OCI-LY1 (cell line): ENCODE results near the gene GALNT1.

Experiments
- H2AFZ ChIP-seq: fragments of 200-600 bp; sonication (generic), shearing (Covaris generic); 2 replicates; pipeline ENCODE4 v1.6.0; 2014; ENCODE audit warnings: antibody characterized with exemption, mild to moderate bottlenecking, low read length
- H3F3A ChIP-seq: fragments of 200-600 bp; sonication (generic), shearing (Covaris generic); 2 replicates; pipeline ENCODE4 v1.6.0; 2014; ENCODE audit warnings: mild to moderate bottlenecking, antibody characterized with exemption, low read length, moderate library complexity; ENCODE audit not compliant: insufficient read depth
- H3K27ac ChIP-seq: fragments of 200-600 bp; sonication (generic); 2 replicates; pipeline ENCODE4 v1.5.1; 2014; ENCODE audit warnings: low read length, mixed run types, mild to moderate bottlenecking, low read depth; ENCODE audit not compliant: poor library complexity, severe bottlenecking
- H3K27me3 ChIP-seq: fragments of 200-600 bp; sonication (generic); 2 replicates; pipeline ENCODE4 v1.6.0; 2014; ENCODE audit warnings: antibody characterized with exemption, mild to moderate bottlenecking, low read length, moderate library complexity; ENCODE audit not compliant: insufficient read depth
- H3K36me3 ChIP-seq: fragments of 200-600 bp; sonication (generic); 2 replicates; pipeline ENCODE4 v1.6.1; 2014; ENCODE audit warnings: mild to moderate bottlenecking, antibody characterized with exemption, low read length, moderate library complexity, mixed read lengths; ENCODE audit not compliant: insufficient read depth
- H3K4me1 ChIP-seq: fragments of 200-600 bp; sonication (generic); 2 replicates; pipeline ENCODE4 v1.5.1; 2014; ENCODE audit warnings: mild to moderate bottlenecking, low read length, moderate library complexity; ENCODE audit not compliant: insufficient read depth, severe bottlenecking
- H3K4me2 ChIP-seq: fragments of 200-600 bp; sonication (generic), shearing (Covaris generic); 2 replicates; pipeline ENCODE4 v1.6.1; 2014; ENCODE audit warnings: low read length
- H3K4me3 ChIP-seq: fragments of 200-600 bp; sonication (generic); 2 replicates; pipeline ENCODE4 v1.5.1; 2014; ENCODE audit warnings: low read length, low read depth, mild to moderate bottlenecking, mixed read lengths; ENCODE audit not compliant: poor library complexity, severe bottlenecking
- H3K79me2 ChIP-seq: fragments of 200-600 bp; shearing (Covaris generic); 2 replicates; pipeline ENCODE4 v1.6.1; 2016; ENCODE audit warnings: mixed run types, low read length, mixed read lengths; ENCODE audit not compliant: insufficient read depth
- H3K9ac ChIP-seq: fragments of 200-600 bp; sonication (generic), shearing (Covaris generic); 2 replicates; pipeline ENCODE4 v1.6.1; 2014; ENCODE audit warnings: mild to moderate bottlenecking, low read length, mixed read lengths
- H3K9me2 ChIP-seq: fragments of 200-600 bp; sonication (generic), shearing (Covaris generic); 2 replicates; pipeline ENCODE4 v1.6.1; 2014; ENCODE audit warnings: low read depth, mild to moderate bottlenecking, low read length, mixed read lengths
- H3K9me3 ChIP-seq: fragments of 200-600 bp; shearing (Covaris generic); 2 replicates; pipeline ENCODE4 v1.6.1; 2014; ENCODE audit warnings: low read length, mixed read lengths
- H4K20me1 ChIP-seq: fragments of 200-600 bp; sonication (generic), shearing (Covaris generic); 2 replicates; pipeline ENCODE4 v1.6.0; 2016; ENCODE audit warnings: mild to moderate bottlenecking, low read length; ENCODE audit not compliant: insufficient read depth
- EZH2 ChIP-seq: fragments of 200-600 bp; sonication (generic), shearing (Covaris generic); IDR thresholded peaks from 2 replicates; pipeline ENCODE4 v1.8.0; 2017; ENCODE audit warnings: borderline replicate concordance, mixed run types, mild to moderate bottlenecking, antibody characterized with exemption, low read length, moderate library complexity, mixed read lengths
- TF ChIP-seq, protein P1 (sequence below): fragments of 200-600 bp; sonication (generic), shearing (Covaris generic); IDR thresholded peaks from 2 replicates; pipeline ENCODE4 v1.5.1; 2017; ENCODE audit warnings: mild to moderate bottlenecking, antibody characterized with exemption, low read length, moderate library complexity, mixed read lengths

The GALNT1 gene

DNA sequence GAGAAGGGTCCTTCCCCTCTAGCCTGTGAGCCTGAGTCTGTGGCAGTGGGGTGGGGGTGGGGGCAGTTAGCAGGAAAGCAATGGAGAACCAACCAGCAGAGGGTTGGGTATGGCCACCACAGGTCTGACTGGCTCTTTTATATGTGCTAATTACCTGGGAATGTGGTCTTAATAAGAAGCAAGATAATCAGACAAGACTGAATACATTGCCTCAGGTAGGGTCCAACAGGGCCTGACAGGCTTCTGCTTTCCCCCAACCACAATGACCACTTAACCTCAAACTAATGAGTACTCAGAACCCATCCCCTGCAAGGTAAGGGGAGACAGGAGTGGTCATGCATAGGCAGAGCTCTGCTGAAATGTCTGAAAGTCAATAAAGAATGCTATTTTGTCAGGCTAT lies 39.2 kb upstream of the GALNT1 start:
- H3K4me3 ChIP-seq = no peak overlapping the region
- H3F3A ChIP-seq = no peaks in the 10 kb centered on the region
- no peaks in the 10 kb centered on the region for H3K27me3 ChIP-seq
- H3K9ac ChIP-seq = no peak overlapping the region
- no peaks in the 10 kb centered on the region for H4K20me1 ChIP-seq
- no peaks in the 10 kb centered on the region for H3K9me3 ChIP-seq
- H3K36me3 ChIP-seq = no peaks in the 10 kb centered on the region
- H3K4me2 ChIP-seq = no peak overlapping the region
- TF ChIP-seq EZH2 = no peak
- TF ChIP-seq, protein P1, sequence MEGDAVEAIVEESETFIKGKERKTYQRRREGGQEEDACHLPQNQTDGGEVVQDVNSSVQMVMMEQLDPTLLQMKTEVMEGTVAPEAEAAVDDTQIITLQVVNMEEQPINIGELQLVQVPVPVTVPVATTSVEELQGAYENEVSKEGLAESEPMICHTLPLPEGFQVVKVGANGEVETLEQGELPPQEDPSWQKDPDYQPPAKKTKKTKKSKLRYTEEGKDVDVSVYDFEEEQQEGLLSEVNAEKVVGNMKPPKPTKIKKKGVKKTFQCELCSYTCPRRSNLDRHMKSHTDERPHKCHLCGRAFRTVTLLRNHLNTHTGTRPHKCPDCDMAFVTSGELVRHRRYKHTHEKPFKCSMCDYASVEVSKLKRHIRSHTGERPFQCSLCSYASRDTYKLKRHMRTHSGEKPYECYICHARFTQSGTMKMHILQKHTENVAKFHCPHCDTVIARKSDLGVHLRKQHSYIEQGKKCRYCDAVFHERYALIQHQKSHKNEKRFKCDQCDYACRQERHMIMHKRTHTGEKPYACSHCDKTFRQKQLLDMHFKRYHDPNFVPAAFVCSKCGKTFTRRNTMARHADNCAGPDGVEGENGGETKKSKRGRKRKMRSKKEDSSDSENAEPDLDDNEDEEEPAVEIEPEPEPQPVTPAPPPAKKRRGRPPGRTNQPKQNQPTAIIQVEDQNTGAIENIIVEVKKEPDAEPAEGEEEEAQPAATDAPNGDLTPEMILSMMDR = no peak
- H3K9me2 ChIP-seq = no peaks in the 10 kb centered on the region
- no peak overlapping the region for H3K27ac ChIP-seq
- H3K79me2 ChIP-seq = no peaks in the 10 kb centered on the region
- no peak overlapping the region for H2AFZ ChIP-seq
- H3K4me1 ChIP-seq = no peaks in the 10 kb centered on the region

GRCh38 chr18:35547008-35547605 lies 34.4 kb upstream of the GALNT1 start:
- no peaks in the 10 kb centered on the region for H4K20me1 ChIP-seq
- no peak overlapping the region for H3K27ac ChIP-seq
- H3K9ac ChIP-seq = no peak overlapping the region
- H3K9me2 ChIP-seq = no peaks in the 10 kb centered on the region
- H2AFZ ChIP-seq = no peak overlapping the region
- no peak overlapping the region for H3K4me3 ChIP-seq
- H3K4me2 ChIP-seq = no peak overlapping the region
- TF ChIP-seq EZH2 = no peak
- TF ChIP-seq, protein P1 = no peak
- H3K36me3 ChIP-seq = no peaks in the 10 kb centered on the region
- no peaks in the 10 kb centered on the region for H3K79me2 ChIP-seq
- H3K9me3 ChIP-seq = no peaks in the 10 kb centered on the region
- no peaks in the 10 kb centered on the region for H3F3A ChIP-seq
- no peaks in the 10 kb centered on the region for H3K27me3 ChIP-seq
- H3K4me1 ChIP-seq = no peaks in the 10 kb centered on the region

GRCh38 chr18:35549564-35549963 lies 32.0 kb upstream of the GALNT1 start:
- H3K9ac ChIP-seq = no peak overlapping the region
- H3K27me3 ChIP-seq = no peaks in the 10 kb centered on the region
- H3F3A ChIP-seq = no peaks in the 10 kb centered on the region
- H4K20me1 ChIP-seq = no peaks in the 10 kb centered on the region
- no peaks in the 10 kb centered on the region for H3K4me1 ChIP-seq
- no peak for TF ChIP-seq EZH2
- TF ChIP-seq, protein P1 = no peak
- H3K36me3 ChIP-seq = no peaks in the 10 kb centered on the region
- no peaks in the 10 kb centered on the region for H3K9me3 ChIP-seq
- no peak overlapping the region for H3K27ac ChIP-seq
- no peak overlapping the region for H3K4me3 ChIP-seq
- no peaks in the 10 kb centered on the region for H3K79me2 ChIP-seq
- H3K9me2 ChIP-seq = no peaks in the 10 kb centered on the region
- H3K4me2 ChIP-seq = no peak overlapping the region
- H2AFZ ChIP-seq = no peak overlapping the region
